ENCODE measurements around the gene KRT14.

GRCh38 chr17:41549596-41550039 is 37.1 kb downstream of the KRT14 start:
- TF ChIP-seq SIN3A (IDR thresholded peaks at IDR 0.05; ENCODE audit: borderline replicate concordance, insufficient read depth, low read depth, low read length): no peak
- TF ChIP-seq, protein P1, sequence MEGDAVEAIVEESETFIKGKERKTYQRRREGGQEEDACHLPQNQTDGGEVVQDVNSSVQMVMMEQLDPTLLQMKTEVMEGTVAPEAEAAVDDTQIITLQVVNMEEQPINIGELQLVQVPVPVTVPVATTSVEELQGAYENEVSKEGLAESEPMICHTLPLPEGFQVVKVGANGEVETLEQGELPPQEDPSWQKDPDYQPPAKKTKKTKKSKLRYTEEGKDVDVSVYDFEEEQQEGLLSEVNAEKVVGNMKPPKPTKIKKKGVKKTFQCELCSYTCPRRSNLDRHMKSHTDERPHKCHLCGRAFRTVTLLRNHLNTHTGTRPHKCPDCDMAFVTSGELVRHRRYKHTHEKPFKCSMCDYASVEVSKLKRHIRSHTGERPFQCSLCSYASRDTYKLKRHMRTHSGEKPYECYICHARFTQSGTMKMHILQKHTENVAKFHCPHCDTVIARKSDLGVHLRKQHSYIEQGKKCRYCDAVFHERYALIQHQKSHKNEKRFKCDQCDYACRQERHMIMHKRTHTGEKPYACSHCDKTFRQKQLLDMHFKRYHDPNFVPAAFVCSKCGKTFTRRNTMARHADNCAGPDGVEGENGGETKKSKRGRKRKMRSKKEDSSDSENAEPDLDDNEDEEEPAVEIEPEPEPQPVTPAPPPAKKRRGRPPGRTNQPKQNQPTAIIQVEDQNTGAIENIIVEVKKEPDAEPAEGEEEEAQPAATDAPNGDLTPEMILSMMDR (IDR thresholded peaks at IDR 0.05): no peak

All from Panc1 (cell line).